ENCODE measurements around the gene ATP23.

The ATP23 gene

GRCh38 chr12:57983858-57984505 lies 42.6 kb downstream of the ATP23 start:
- no peak for DNase-seq

GRCh38 chr12:57984629-57985151 lies 43.3 kb downstream of the ATP23 start:
- no peak for DNase-seq

- DNase-seq = no peak
Observed at GRCh38 chr12:57985685-57986084, 44.3 kb downstream of the ATP23 start.

GRCh38 chr12:57989838-57990237 lies 48.5 kb downstream of the ATP23 start:
- no peak for DNase-seq

GRCh38 chr12:57990241-57990883 lies 49.0 kb downstream of the ATP23 start:
- DNase-seq = no peak

- no peak for DNase-seq
Observed at GRCh38 chr12:57992001-57992400, 50.6 kb downstream of the ATP23 start.

GRCh38 chr12:57993030-57993429 lies 51.7 kb downstream of the ATP23 start:
- peak in 1 of 2 experiments; percentile 27 for DNase-seq

- no peak for DNase-seq
Observed at GRCh38 chr12:57993834-57994233, 52.5 kb downstream of the ATP23 start.

GRCh38 chr12:57996520-57996919 lies 55.2 kb downstream of the ATP23 start:
- no peak for DNase-seq

- no peak for DNase-seq
Observed at GRCh38 chr12:57998251-57998650, 56.9 kb downstream of the ATP23 start.

GRCh38 chr12:58000499-58000898 lies 59.1 kb downstream of the ATP23 start:
- DNase-seq = no peak

GRCh38 chr12:58007875-58008274 lies 66.5 kb downstream of the ATP23 start:
- no peak for DNase-seq

GRCh38 chr12:58008634-58009033 lies 67.3 kb downstream of the ATP23 start:
- DNase-seq = peak; percentile 89 to 95
